ENCODE data around the gene SPON1. TPM values are rescaled to one million over a fixed set of nuclear protein-coding genes. Genes with fewer than 3 reads are reported as not detected.
A peak's percentile ranks its signal among the peaks of the same experiment; 100 is the strongest.

The SPON1 gene
- total and polyA plus RNA-seq, 2 donors (not counting 1 experiment from before 2014, with no cell fraction given), result 0.30 TPM; not detected in 1

DNA sequence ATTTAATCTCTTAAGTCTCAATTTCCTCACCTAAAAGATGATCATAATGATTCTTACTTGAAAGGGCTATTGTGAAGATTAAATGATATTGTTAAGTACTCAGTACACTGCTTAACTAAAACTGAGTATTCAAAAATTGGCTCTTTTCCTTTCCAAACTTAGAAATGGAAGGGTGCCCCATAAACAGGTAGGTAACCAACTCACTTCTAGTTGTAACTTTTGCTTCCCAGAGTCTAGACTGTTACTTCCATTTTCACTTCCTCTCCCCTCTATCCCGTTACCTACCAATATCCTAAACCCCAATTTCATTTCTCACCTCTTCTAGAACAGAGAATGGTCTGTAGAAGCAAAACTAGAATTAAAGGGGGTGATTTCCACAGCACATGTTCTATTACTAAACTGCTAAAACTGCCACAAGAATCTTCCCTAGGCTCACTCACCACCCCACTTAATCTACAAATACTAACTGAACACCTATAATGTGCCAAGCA, 346.4 kb downstream of the SPON1 start:
- peaks cover 98% of the 10 kb centered on the region for H3K79me2 ChIP-seq (ENCODE audit: control insufficient read depth, insufficient read depth, low read length)
- POLR2A ChIA-PET, result no interaction called here
- intact Hi-C loops (cut with micrococcal nuclease), result loop anchor here (2.0 kb wide), 1 partner anchor 18 kb away; no protein-coding TSS in a partner anchor

More for the DNA sequence above, 346.4 kb downstream of the SPON1 start:
- Histone ChIP-seq H3K36me3 (replicated peaks in 1 of 2; ENCODE audit: control extremely low read depth in 1 of 2, control insufficient read depth in 1 of 2, extremely low read depth in 1 of 2, insufficient read depth in 2 of 2, low read length in 1 of 2) (no peaks in the 10 kb centered on the region), H3K9me3 (ENCODE audit: control extremely low read depth in 1 of 3, control insufficient read depth in 2 of 3, insufficient read depth in 1 of 3, low read length in 2 of 3) (no peaks in the 10 kb centered on the region), H3K9ac (ENCODE audit: low read length) (no peak overlapping the region), H3K27me3 (replicated peaks in 1 of 4; ENCODE audit: control extremely low read depth in 1 of 4, control insufficient read depth in 3 of 4, insufficient read depth in 4 of 4, low read length in 3 of 4) (no peaks in the 10 kb centered on the region), H3K4me1 (ENCODE audit: control insufficient read depth in 2 of 2, insufficient read depth in 2 of 2, low read length in 2 of 2) (peaks cover 83 to 90% of the 10 kb centered on the region in 2 donors), H3K4me3 (ENCODE audit: control extremely low read depth in 1 of 5, extremely low read depth in 1 of 5, insufficient read depth in 1 of 5, low read depth in 2 of 5, low read length in 4 of 5) (peak overlapping the region in 1 of 5 experiments; percentile 8), H2AFZ (ENCODE audit: insufficient read depth, low read depth, low read length, poor library complexity, severe bottlenecking) (no peak overlapping the region), H4K20me1 (ENCODE audit: control insufficient read depth, insufficient read depth, low read length, poor library complexity, severe bottlenecking) (peaks cover 45% of the 10 kb centered on the region), H3K27ac (ENCODE audit: low read length in 2 of 2) (peak overlapping the region; percentile 64 to 97), H3K4me2 (replicated peaks; ENCODE audit: low read depth, low read length, poor library complexity, severe bottlenecking) (peak overlapping the region; percentile 47)
- Mint-ChIP-seq H3K27me3 (no peaks in the 10 kb centered on the region), H3K27ac (no peak overlapping the region), H3K4me3 (no peak overlapping the region), H3K4me1 (peaks cover 40% of the 10 kb centered on the region), H3K9me3 (ENCODE audit: insufficient read depth) (no peaks in the 10 kb centered on the region)
- CTCF ChIA-PET, result interaction anchor here (0.5 to 12.4 kb wide), 18 partner anchors 8 to 145 kb away, joined by 3 to 474 read pairs (median 5); no protein-coding TSS in a partner anchor
- TF ChIP-seq, protein P1, sequence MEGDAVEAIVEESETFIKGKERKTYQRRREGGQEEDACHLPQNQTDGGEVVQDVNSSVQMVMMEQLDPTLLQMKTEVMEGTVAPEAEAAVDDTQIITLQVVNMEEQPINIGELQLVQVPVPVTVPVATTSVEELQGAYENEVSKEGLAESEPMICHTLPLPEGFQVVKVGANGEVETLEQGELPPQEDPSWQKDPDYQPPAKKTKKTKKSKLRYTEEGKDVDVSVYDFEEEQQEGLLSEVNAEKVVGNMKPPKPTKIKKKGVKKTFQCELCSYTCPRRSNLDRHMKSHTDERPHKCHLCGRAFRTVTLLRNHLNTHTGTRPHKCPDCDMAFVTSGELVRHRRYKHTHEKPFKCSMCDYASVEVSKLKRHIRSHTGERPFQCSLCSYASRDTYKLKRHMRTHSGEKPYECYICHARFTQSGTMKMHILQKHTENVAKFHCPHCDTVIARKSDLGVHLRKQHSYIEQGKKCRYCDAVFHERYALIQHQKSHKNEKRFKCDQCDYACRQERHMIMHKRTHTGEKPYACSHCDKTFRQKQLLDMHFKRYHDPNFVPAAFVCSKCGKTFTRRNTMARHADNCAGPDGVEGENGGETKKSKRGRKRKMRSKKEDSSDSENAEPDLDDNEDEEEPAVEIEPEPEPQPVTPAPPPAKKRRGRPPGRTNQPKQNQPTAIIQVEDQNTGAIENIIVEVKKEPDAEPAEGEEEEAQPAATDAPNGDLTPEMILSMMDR (IDR thresholded peaks at IDR 0.05), result no peak
- TF ChIP-seq EZH2 (IDR thresholded peaks at IDR 0.05; ENCODE audit: borderline replicate concordance, insufficient read depth, low read depth, low read length, poor library complexity, severe bottlenecking), result no peak
- WGBS (ENCODE audit: insufficient coverage), result no CpG with 5 or more reads among the region's 1 CpG
- DNase-seq (peak; percentile 57), ATAC-seq (ENCODE audit: low read depth) (peak; percentile 9)

Measured in B cell (primary cell).